HCT116 (cell line): Measurements from ENCODE around the gene LHFPL6. TPM values are rescaled to one million over a fixed set of nuclear protein-coding genes. Genes with fewer than 3 reads are reported as not detected.

Experiments
- ATAC-seq: fragments of 200-7000 bp; cut with Tn5 transposase; 2 replicates; pipeline ENCODE4 v1.9.1; 2020; ENCODE audit warnings: mild to moderate bottlenecking, moderate library complexity
- BruUV-seq: library from RNA; stranded (reverse); fragments of 400-500 nt; replicated peaks from 2 replicates; lab custom pipeline; 2021; lab: Mats Ljungman, UMichigan
- CTCF ChIA-PET: fragments of 300-600 bp; sonication (Branson Sonifier 250); formaldehyde crosslinking; loops from one replicate; lab custom pipeline; 2021; ENCODE audit warnings: antibody characterized with exemption; lab: Charles Lee
- POLR2A ChIA-PET: fragments of 300-600, 350-600 bp; sonication (Branson Sonifier 250); formaldehyde crosslinking; loops from one replicate; lab custom pipeline; 2021; ENCODE audit warnings: antibody characterized with exemption; lab: Charles Lee
- RAD21 ChIA-PET, 2 experiments: fragments of 300-600 bp; sonication (Branson Sonifier 250); formaldehyde crosslinking; loops; one replicate each; lab custom pipeline; 2023; ENCODE audit warnings: low total read pairs in 2 of 2; ENCODE audit not compliant: uncharacterized antibody in 2 of 2, unreplicated experiment in 2 of 2, low non-redundant PET in 1 of 2; lab: Charles Lee
- DNase-seq: peaks from one replicate; pipeline ENCODE4 v3.0.0-alpha.2; 2010; ENCODE audit warnings: low read depth, low spot score
- H2AFZ ChIP-seq: fragments of 200-600 bp; shearing (Covaris generic), sonication (generic); 2 replicates; pipeline ENCODE4 v1.6.1; 2017; ENCODE audit warnings: low read depth, mixed run types, mixed read lengths, antibody characterized with exemption, low read length; ENCODE audit not compliant: poor library complexity, severe bottlenecking
- H3K27ac ChIP-seq: 2 replicates; pipeline ENCODE4 v1.5.1; 2012; ENCODE audit warnings: low read depth, low read length
- H3K27me3 ChIP-seq: fragments of 200-600 bp; sonication (generic); 2 replicates; pipeline ENCODE4 v1.6.1; 2016; ENCODE audit warnings: mixed run types, low read length, mixed read lengths; ENCODE audit not compliant: insufficient read depth
- H3K36me3 ChIP-seq, 2 experiments: fragments of 200-500 bp in 1 of 2; fragments of 200-600 bp in 1 of 2; sonication (Bioruptor generic) in 1 of 2; sonication (generic) in 1 of 2; 2 replicates each; pipeline versions ENCODE4 v1.5.1 to v1.6.1; 2014 to 2016; ENCODE audit warnings: low read length in 2 of 2, inconsistent platforms in 1 of 2, mixed read lengths in 1 of 2, mixed run types in 1 of 2; ENCODE audit not compliant: insufficient read depth in 2 of 2, control insufficient read depth in 1 of 2
- H3K4me1 ChIP-seq, 2 experiments: fragments of 200-600 bp in 1 of 2; sonication (generic) in 1 of 2; 2 replicates each; pipeline versions ENCODE4 v1.5.1 to v1.6.1; 2012 to 2017; ENCODE audit warnings: low read length in 2 of 2, inconsistent platforms in 1 of 2, mild to moderate bottlenecking in 1 of 2, mixed read lengths in 1 of 2, mixed run types in 1 of 2, moderate library complexity in 1 of 2; ENCODE audit not compliant: insufficient read depth in 2 of 2, control insufficient read depth in 1 of 2
- H3K4me2 ChIP-seq: fragments of 200-600 bp; sonication (generic); 2 replicates; pipeline ENCODE4 v1.6.1; 2017; ENCODE audit warnings: mixed run types, low read length, mixed read lengths
- H3K4me3 ChIP-seq, 2 experiments: fragments of 200-600 bp in 1 of 2; sonication (generic) in 1 of 2; replicated peaks in 1 of 2; 2 replicates each; pipeline ENCODE4 v1.5.1; 2011 to 2016; ENCODE audit warnings: low read length in 2 of 2, control low read depth in 1 of 2, low read depth in 1 of 2, mild to moderate bottlenecking in 1 of 2, mixed read lengths in 1 of 2, mixed run types in 1 of 2
- H3K79me2 ChIP-seq: fragments of 200-600 bp; sonication (generic); 2 replicates; pipeline ENCODE4 v1.6.1; 2017; ENCODE audit warnings: mild to moderate bottlenecking, mixed run types, low read length, moderate library complexity, mixed read lengths; ENCODE audit not compliant: insufficient read depth
- H3K9ac ChIP-seq: fragments of 200-600 bp; sonication (generic); 2 replicates; pipeline ENCODE4 v1.6.1; 2016; ENCODE audit warnings: low read length, mixed read lengths
- H3K9me2 ChIP-seq: fragments of 200-600 bp; sonication (generic), shearing (Covaris generic); 2 replicates; pipeline ENCODE4 v1.6.1; 2017; ENCODE audit warnings: mixed run types, mild to moderate bottlenecking, moderate library complexity; ENCODE audit not compliant: insufficient read depth
- H3K9me3 ChIP-seq, 2 experiments: fragments of 200-500 bp in 1 of 2; fragments of 200-600 bp in 1 of 2; sonication (Bioruptor generic) in 1 of 2; sonication (generic) in 1 of 2; 2 replicates each; pipeline ENCODE4 v1.6.1; 2014 to 2017; ENCODE audit warnings: low read length in 2 of 2, mixed read lengths in 2 of 2, inconsistent platforms in 1 of 2, low read depth in 1 of 2, mild to moderate bottlenecking in 1 of 2, mixed run types in 1 of 2, moderate library complexity in 1 of 2; ENCODE audit not compliant: control insufficient read depth in 1 of 2, insufficient read depth in 1 of 2
- H4K20me1 ChIP-seq: fragments of 200-600 bp; sonication (generic), shearing (Covaris generic); 2 replicates; pipeline ENCODE4 v1.6.1; 2017; ENCODE audit warnings: mixed run types, mild to moderate bottlenecking, moderate library complexity; ENCODE audit not compliant: insufficient read depth
- ATF3 ChIP-seq: IDR thresholded peaks from 2 replicates; pipeline ENCODE4 v1.6.1; 2012
- CBX3 ChIP-seq: IDR thresholded peaks from 2 replicates; pipeline ENCODE4 v1.6.1; 2012; ENCODE audit warnings: low read depth
- CEBPB ChIP-seq: IDR thresholded peaks from 2 replicates; pipeline ENCODE4 v1.6.1; 2012; ENCODE audit warnings: low read depth
- EGR1 ChIP-seq: IDR thresholded peaks from 2 replicates; pipeline ENCODE4 v1.6.1; 2012; ENCODE audit warnings: low read depth
- EZH2 ChIP-seq: fragments of 200-600 bp; sonication (generic); IDR thresholded peaks from 2 replicates; pipeline ENCODE4 v1.6.1; 2017; ENCODE audit warnings: antibody characterized with exemption, mixed run types
- EZH2phosphoT487 ChIP-seq: fragments of 200-600 bp; IDR thresholded peaks from 2 replicates; pipeline ENCODE4 v1.6.1; 2018; ENCODE audit warnings: antibody characterized with exemption, borderline replicate concordance
- FOSL1 ChIP-seq: IDR thresholded peaks from 2 replicates; pipeline ENCODE4 v1.6.1; 2012; ENCODE audit warnings: low read depth
- MAX ChIP-seq: IDR thresholded peaks from 2 replicates; pipeline ENCODE4 v1.6.1; 2012
- POLR2A ChIP-seq: IDR thresholded peaks from 2 replicates; pipeline ENCODE4 v1.7.0; 2011; ENCODE audit warnings: borderline replicate concordance; ENCODE audit not compliant: insufficient read depth, insufficient read length; ENCODE audit errors: extremely low read depth
- POLR2AphosphoS5 ChIP-seq: IDR thresholded peaks from 2 replicates; pipeline ENCODE4 v1.6.1; 2011; ENCODE audit warnings: mild to moderate bottlenecking, low read depth, low read length, moderate library complexity
- RAD21 ChIP-seq: IDR thresholded peaks from 2 replicates; pipeline ENCODE4 v1.6.1; 2012; ENCODE audit warnings: low read depth, mild to moderate bottlenecking
- REST ChIP-seq: IDR thresholded peaks from 2 replicates; pipeline ENCODE4 v1.6.1; 2012; ENCODE audit warnings: low read depth
- SIN3A ChIP-seq: IDR thresholded peaks from 2 replicates; pipeline ENCODE4 v1.6.1; 2012; ENCODE audit warnings: low read depth
- SP1 ChIP-seq: IDR thresholded peaks from 2 replicates; pipeline ENCODE4 v1.6.1; 2012; ENCODE audit warnings: low read depth
- SRF ChIP-seq: IDR thresholded peaks from 2 replicates; pipeline ENCODE4 v1.6.1; 2012; ENCODE audit warnings: low read depth
- TCF7L2 ChIP-seq: IDR thresholded peaks from 2 replicates; pipeline ENCODE4 v1.7.0; 2011; ENCODE audit warnings: borderline replicate concordance, inconsistent platforms; ENCODE audit not compliant: insufficient read depth, insufficient read length; ENCODE audit errors: extremely low read depth
- YY1 ChIP-seq: IDR thresholded peaks from 2 replicates; pipeline ENCODE4 v1.6.1; 2011; ENCODE audit warnings: low read length, low read depth, moderate library complexity, mild to moderate bottlenecking; ENCODE audit not compliant: insufficient replicate concordance; ENCODE audit errors: extremely low read depth
- ZFX ChIP-seq: fragments of 450-650 bp; IDR thresholded peaks from 2 replicates; pipeline ENCODE4 v1.6.1; 2017
- ZNF274 ChIP-seq: fragments of 200-500 bp; sonication (Bioruptor generic); IDR thresholded peaks from 2 replicates; pipeline ENCODE4 v1.6.1; 2014; ENCODE audit warnings: mild to moderate bottlenecking, low read depth, low read length, inconsistent platforms
- intact Hi-C: fragments of 100-400 bp; cut with micrococcal nuclease; formaldehyde crosslinking; loops from 2 replicates; pipeline ENCODE4 v1.10.0; 2022
- total RNA-seq: library from RNA; stranded (reverse); gene quantifications from one replicate; pipeline ENCODE4 v1.2.1, GENCODE V29; 2021; ENCODE audit not compliant: unreplicated experiment

Gene LHFPL6
- total RNA-seq, 1 experiment from 2014 or later, result 0.22 TPM

GRCh38 chr13:39526499-39526898 is 76.5 kb downstream of the LHFPL6 start:
- H3K36me3 ChIP-seq, result no peaks in the 10 kb centered on the region
- H3K79me2 ChIP-seq, result no peaks in the 10 kb centered on the region
- H3K4me3 ChIP-seq, result no peak overlapping the region
- no peak for DNase-seq
- intact Hi-C loops, result no loop called here
- H3K9me3 ChIP-seq, result no peaks in the 10 kb centered on the region
- H3K4me2 ChIP-seq, result no peak overlapping the region
- H3K4me1 ChIP-seq, result peaks cover 0 to 15% of the 10 kb centered on the region in 2 experiments; a peak in 2 of 4 replicates
- TF ChIP-seq POLR2A (no peak), ATF3 (no peak), FOSL1 (no peak), SP1 (no peak), SRF (no peak), POLR2AphosphoS5 (no peak), YY1 (no peak), CEBPB (no peak), ZNF274 (no peak), EGR1 (no peak), EZH2phosphoT487 (no peak), REST (no peak), SIN3A (no peak), ZFX (no peak), EZH2 (no peak), MAX (no peak), TCF7L2 (no peak), RAD21 (no peak), CBX3 (no peak)
- RAD21 ChIA-PET, result no interaction called here
- H3K9me2 ChIP-seq, result no peaks in the 10 kb centered on the region
- ATAC-seq, result no peak
- BruUV-seq, result no TSS peak
- CTCF ChIA-PET, result no interaction called here
- no peak overlapping the region for H2AFZ ChIP-seq
- POLR2A ChIA-PET, result no interaction called here
- no peaks in the 10 kb centered on the region for H3K27me3 ChIP-seq
- no peak overlapping the region for H3K27ac ChIP-seq
- H3K9ac ChIP-seq, result no peak overlapping the region
- no peaks in the 10 kb centered on the region for H4K20me1 ChIP-seq
